Activated CD8-positive, alpha-beta memory T cell treated with anti-CD3 and anti-CD28 coated beads, Interleukin-2, amount 50 U/mL, for 1 hour (primary cell): ENCODE measurements around the gene DUSP9.

Experiments used
- DNase-seq: peaks from one replicate; pipeline ENCODE4 v3.0.0-alpha.2; 2020; ENCODE audit errors: extremely low read depth

DUSP9 gene

DNA sequence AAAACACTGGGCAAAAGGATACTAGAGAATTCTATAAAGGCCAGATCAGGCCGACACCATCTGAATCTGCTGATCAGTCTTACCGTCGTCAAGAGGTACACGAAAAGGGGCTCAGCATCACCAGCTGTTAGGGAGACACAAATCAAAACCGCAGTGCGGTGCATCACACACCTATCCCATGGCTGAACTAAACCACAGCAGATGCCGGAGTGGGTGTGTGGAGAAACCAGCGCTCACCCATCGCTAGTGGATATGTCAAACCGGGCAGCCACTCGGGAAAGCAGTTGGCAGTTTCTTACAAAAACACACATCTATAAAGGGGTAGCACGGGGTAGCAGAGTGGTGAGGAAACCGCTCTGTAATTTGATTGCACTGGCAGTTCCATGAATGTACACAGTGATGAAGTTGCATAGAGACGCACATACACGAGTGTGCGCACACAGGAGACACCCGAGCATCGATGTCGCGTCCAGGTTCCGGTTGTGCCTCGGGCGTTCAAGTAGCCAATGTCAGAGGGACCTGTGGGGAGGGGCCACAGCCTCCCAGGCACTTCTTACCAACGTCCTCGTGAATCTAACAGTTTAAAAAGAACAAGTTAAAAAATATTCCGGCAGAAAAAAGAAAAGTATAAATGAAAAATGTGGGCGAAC lies 24.9 kb upstream of the DUSP9 start:
- DNase-seq: no peak

DNA sequence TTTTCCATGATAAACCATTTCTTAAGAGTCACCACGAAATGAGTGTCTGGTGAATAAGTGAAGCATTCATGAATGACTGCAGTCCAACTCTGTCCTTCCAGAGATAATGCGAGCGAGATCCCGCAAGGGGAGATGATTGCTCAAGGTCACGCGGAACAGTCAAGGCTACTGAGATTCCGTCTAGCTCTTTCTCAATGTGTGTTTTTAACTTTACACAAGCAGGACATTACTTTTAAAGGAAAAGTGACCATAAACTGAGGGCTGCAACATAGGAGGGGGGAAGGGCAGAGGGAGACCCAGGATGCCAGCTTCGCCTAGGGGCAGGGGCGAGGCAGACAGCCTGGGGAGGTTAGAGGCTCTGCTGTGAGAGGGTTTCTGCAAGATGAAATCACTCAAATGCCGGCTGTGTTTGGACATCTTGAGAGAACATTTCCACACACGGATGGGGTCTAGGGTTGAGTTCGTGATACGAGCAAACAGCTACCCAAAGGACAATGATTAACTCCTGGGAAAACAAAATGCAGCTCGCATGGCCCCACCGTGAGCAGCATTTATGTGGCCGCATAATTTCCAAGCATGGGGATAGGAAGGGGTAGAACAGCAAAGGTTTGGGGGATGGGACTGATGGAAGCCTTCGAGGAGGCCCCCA lies 24.2 kb upstream of the DUSP9 start:
- no peak for DNase-seq

DNA sequence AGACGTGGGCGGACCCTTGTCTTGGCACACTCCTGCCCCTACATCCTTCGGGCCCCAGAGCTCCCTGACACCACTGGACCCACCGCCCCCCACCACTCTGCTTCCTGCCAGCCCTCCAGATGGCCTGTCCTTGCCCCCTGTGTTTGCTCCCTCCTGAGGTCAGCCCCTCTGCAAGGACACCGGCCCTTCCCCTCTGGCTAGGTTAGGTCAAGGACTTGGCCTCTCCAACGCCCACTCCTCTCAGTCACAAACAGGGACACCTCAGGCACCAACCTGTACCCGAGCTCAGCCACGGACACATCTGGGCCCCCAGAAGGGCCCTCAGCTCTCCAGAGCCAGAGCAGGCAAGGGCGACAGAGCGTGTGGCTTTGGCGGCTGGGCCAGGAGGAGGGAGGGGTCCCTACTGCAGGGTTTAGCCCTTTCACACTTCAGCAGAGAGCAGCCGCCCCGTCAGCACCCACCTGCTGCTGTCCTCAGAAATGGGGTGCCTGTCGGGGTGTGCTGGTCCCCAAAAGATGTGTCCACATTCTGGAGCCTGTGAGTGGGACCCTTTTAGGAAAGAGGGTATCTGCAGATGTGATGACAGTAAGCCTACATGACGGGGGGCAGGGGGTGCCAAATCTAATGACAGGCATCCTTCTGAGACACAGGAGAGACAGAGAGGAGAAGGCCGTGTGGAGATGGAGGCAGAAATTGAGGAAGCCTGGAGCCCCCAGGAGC lies 23.5 kb upstream of the DUSP9 start:
- no peak for DNase-seq

DNA sequence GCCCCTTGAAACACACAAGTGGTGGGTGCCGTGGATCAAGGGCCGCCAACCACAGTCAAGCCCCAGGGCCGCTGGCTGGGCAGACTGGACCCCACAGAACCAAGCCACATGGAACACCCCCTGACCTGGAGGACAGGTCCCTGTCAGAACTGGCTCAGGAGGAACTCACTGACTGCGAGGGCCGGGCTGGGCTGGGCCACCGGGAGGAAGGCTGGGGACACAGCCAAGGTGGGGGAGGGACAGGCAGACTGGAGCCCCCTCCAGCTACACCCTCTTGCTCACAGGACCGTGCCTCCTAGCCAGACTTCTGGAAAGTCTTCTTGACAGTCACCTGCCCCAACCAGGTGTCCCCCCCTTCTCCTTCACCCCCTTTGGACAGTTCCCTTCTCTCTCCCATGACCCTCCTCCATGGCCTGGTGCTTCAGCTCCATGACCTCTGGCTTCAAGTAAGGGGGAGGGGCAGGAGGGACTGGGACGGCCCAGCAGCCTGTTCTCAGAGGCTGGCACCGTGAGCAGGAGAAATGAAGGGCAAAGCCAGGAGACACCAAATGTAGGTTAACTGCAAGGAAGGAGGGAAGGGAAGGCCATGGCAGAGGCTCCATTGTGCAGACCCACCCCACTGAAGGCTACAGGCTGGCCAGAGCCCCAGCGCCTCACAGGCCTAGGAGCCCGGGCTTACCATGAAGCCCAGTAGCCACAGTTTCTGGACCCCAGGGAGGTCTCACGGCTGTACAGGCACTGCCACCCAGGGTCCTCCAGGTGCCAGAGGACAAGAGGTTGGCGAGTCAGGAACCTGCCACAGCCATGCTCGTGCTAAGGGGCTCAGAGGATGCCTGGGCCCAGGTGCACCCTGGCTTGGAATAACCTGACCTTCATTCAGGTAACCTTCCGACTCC lies 22.6 kb upstream of the DUSP9 start:
- no peak for DNase-seq

DNA sequence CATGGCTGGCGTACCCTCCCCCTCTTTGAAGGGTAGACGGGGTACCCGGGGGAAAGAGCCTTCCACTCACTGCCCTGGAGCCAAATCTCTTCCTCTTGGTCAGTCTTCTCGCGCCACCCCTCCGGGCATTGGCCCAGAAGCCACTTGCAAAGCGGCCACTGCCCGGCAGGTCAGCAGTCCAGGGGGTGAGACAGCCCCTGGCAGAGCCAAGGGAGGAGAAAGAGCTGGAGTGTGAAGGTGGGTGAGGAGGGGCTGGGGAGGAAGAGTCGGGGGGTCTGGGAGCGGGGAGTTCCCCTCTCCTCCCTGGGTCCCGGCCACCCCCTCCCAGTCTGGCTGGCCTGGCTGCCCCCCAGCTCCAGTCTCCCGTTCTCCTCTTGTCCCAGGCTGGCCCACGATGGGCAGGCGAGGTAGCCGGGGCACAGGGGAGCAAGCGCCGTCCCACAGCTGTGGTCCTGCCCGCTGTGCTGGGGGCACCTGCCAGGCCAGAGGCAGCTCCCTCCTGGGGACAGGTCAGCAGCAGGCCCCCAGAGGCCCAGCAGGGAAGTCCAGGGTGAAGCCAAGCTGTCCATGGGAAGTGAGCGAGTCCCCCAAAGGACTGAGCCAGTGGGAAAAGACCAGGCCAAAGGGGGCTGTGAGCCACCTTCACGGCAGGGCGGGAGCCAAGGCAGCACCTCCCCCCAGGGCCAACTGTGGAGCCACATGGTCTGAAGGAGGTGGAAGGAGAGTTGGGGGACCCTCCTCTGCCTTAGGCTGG lies 21.6 kb upstream of the DUSP9 start:
- DNase-seq: no peak

DNA sequence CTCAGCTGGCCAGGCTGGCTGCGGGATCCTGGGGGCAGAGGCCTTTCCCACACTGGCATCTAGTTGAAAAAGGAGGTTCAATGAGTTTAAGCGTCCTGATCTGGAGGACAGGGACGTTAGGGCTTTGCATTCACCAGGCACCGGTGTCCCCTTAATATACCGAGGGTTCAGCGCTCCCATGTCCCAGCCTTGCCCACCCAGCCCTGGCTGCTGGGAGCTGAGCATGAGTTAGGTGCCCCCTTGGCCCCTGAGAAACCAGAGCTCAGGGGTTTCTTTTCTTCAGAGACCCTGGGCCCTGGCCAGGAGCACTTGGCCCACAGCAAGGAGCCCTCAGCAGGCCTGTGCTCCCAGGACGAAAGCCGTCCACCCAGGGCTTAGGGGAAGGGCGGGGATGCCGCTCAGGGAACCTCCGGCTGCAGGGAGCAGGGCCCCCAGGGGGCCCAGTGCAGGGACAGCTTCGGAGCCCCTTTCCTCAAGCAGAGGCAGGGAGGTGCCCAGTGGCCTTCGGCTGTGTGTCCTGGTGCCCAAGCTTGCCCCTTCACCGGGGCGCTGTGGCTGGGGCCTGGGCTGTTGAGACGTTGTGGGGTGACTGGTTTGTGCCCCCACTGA lies 20.9 kb upstream of the DUSP9 start:
- no peak for DNase-seq

DNA sequence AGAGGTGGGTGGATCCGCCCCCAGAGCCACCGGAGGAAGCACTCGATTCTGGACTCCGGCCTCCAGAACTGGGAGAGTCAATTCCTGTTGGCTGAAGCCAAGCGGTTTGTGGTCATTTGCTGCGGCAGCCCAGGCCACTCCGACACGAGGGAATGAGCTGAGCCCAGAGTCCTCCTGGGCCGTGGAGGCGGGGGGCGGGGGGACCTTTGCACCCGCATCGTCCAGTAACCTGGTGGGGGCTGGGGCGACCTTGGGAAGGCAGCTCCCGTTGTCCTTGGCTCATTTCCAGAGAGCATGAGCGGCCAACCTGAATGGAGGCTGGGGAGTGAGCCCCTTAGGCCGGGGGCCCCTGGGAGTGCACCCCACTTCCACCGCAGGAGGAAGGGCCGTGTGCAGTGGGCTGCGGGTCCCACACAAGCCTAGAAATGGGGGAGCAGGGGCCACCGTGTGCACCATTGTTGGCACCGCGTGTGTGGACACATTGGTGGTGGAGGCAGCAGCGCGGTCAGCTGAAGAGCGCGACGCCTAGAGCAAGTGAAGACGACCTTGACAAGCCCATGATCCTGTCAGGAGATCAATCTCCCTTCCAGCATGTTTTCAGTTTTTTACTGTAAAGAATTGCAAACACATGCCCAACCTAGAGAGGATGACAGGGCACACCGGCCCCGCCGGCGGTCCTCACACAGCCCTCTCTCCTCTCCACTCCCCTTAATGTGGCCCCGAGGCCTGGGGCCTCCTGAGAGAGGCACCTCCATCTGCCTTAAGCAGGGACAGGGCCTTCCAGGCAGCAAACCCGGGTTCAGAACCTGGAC lies 19.9 kb upstream of the DUSP9 start:
- DNase-seq: no peak

DNA sequence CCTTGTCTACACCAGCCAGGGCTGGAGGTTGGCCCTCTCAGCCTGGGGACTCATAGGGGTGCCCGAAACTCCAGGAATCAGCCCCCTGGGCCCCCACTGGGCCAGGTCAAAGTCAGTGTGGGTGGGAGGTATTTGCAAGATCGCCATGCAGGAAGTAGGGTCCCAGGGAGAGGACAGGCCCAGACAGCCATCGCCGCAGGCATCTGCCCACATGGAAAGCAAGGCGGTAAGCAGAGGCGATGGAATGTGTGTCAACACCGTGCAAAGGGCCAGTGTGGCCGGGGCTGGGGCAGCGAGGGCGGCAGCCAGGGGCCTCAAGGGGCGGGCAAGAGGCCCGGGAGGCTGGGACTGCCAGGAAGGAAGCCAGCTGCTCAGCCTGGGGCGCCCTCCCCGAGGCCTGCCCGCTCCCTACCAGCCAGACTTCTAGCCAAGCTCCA lies 19.3 kb upstream of the DUSP9 start:
- DNase-seq: no peak

DNA sequence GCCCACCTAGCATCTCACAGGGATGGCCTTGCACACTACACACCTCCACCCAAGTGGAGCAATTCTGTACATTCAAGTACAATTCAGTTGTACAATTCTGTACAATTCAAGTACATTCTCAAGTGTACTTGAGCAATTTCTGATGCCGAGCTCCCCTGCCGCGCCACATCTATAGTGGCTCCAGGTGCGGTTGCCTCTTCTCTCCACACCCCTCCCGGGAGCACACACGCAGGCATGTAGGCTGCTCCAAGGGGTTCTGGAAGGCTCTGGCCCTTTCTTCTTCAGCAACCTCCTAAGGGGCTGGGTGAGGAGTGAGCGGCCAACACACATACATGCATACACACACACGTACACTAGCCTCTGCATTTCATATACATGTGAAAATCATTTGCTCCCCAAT lies 18.9 kb upstream of the DUSP9 start:
- no peak for DNase-seq

DNA sequence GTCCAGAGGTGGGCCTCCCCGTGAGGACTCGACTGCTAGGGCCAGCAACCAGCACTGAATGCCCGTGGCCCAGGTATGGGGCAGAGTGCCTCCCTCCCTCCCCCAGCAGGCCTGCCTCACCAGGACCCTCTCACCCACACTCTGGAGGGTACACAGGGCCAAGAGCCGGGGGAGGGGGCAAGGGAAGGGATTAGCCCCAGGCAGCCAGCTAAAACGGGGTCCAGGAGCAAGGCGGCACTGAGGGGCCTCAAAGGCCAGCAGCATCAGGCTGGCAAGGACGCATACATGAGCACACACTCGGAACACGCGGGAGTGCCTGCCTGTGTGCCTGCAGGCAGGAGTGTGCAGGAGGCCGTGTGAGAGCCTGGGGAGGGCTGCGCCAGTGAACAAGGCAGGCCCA lies 18.3 kb upstream of the DUSP9 start:
- DNase-seq: no peak

DNA sequence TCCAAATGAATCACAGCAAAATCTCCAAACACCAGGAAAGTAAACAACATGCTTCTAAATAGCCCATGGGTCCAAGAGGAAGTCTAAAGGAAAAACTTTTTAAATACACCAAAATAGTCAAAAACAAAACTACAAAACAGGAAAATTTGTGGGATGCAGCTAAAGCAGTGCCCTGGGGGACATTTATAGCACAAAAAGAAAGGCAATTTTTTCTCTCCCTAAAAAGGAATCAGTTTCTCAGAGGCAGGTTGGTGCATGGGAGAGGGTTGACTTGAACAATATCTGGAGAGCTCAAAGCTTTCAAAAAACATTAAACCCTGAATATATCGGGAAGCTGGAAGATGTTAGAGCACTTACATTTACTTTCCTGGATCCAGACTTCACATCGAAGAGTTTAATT lies 15.7 kb upstream of the DUSP9 start:
- DNase-seq: no peak

DNA sequence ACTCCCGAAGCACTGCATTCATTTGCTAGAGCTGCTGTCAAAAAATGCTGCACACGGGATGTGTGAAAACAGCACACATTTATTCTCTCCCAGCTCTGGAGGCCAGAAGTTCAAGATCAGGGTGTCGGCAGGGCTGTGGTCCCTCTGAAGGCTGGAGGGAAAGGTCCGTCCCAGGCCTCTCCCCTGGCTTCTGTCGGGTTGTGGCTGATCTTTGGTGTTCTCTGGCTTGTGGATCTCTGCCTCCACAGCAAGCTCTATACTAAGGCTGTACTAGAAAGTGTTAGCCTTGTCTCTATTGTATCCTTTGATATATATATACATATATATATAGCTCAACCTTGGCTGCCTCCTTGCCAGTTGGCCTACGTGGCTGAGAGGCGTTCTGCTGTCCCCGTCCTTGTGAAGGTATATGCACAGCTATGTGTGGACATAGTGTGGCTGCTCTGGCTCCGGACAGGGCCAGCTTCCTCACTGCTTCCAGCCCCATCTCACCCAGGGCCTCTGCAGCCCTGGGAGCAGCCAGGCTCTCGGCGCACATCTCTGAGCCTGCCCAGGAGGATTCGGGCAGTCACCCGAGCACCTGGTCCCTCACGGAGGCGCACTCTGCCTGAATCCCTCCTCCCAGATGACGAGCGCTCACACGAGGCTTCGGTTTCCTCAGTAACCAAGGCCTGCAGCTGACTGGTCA lies 15.0 kb upstream of the DUSP9 start:
- no peak for DNase-seq

DNA sequence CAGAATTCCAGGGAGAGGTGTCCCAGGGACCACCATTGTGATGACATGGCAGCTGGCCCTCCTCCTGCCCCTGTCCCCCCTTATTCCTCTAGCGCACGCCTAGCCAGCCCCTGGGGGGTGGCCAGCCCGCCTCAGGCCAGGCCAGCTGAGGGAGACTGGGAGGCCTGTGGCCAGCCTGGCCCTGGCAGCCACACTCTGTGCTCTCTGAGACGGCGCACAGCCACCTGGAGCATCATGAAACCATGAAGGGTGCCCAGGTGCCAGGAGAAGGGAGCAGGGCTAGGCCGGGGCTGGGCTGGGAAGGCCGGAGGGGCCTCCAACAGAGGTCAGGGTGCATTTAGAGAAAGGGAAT lies 14.4 kb upstream of the DUSP9 start:
- DNase-seq: no peak

DNA sequence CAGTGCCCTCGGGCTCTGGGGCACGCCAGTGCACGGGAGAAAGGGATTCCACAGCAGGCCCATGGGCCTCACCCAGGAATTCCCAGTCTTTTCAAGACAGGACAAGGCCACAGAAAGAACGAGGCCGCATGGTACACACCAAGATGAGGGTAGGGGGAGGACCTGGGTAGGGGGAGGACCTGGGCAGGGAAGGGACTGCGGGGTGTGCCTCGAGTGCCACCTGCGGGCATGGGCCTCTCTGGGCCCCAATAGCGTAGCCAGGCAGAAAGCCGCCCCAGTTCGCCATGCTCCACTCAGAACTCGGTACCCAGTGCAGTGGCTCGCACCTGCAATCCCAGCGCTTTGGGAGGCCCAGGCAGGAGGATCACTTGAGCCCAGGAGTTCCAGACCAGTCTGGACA lies 14.0 kb upstream of the DUSP9 start:
- no peak for DNase-seq

DNA sequence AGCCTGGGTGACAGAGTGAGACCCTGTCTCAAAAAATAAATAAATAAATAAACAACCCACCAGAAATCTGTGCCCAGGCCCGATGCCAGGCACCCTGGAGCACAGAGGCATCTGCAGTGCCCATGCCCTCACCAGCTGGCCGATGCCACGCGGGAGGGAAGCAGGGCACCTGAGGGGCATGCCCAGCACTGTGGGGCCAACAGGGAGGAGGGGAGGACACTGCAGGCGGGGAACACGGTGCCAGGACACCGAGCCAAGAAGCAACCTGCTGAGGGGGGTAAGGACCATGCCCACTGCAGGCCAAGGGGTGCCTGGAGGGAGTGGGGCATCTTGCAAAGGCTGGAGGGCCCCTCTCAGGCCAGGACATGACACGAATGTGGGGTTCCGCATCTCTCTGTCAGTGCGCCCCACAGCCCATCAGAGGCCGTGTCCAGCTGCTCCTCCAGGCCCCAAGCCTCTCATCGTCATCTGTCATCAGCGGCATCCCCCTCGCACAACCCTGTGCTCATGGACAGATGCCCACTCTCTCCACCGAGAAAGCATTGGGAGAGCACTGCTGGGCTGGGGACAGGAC lies 13.3 kb upstream of the DUSP9 start:
- no peak for DNase-seq

DNA sequence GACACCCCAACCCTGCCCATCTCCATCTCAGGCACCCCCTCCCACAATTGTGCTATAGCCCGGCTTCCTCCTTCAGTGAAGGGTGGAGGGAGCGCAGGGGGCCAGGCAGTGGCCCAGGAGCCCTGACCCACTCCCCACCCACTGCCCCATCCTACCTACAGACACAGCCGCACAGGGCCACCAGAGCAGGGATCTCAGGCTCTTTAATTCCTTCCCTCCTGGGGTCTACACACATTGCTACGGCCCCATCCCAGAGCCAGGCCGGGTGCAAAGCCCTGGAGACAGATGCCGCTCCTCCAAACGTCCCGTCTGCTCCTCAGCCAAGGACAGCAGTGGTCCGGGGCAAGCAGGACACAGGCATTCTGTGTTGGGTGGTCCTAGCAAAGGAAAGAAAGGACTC lies 12.8 kb upstream of the DUSP9 start:
- DNase-seq: no peak

DNA sequence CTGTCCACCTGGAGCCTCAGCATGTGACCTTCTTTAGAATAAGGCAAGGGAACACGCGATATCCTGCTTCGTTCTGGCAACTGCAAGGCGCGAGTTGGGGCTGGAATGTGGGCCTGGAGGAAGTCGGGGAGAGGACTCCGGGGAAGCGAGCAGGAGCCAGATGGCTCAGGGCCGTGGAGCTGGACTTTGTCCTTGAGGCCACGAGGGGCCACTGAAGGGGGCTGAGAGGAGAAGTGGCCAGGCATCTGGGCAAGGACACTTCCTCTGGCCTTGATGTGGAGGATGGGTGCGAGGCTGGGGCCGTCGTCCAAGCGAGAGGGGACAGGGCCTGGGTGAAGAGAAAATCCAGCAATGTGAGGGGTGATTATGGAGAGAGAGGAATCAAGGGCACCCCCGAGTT lies 12.2 kb upstream of the DUSP9 start:
- DNase-seq: no peak

DNA sequence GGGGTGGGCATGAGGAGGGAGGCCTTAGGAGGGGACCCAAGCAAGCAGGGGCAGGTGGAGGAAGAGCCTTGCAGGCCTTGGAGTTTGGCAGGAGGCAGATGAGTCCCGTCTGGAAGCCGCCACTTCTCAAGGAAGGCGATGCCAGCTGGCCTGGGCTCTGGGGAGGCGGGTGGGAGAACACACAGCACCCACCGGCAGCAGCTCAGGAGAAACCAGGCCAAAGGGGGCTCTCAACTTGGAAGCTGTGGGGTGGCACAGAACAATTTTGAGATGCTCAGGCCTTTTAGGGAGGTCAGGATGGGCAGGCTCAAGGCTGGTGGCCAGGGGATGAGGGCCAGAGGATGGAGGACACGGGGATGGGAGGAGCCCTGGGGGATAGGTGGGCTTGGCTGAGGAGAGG lies 11.6 kb upstream of the DUSP9 start:
- no peak for DNase-seq
